Astrocyte (in vitro differentiated cells and primary cell): ENCODE results near the gene IER5L. TPM values are rescaled to one million over a fixed set of nuclear protein-coding genes. Genes with fewer than 3 reads are reported as not detected.

Experiments
- DNase-seq: peaks from one replicate; pipeline ENCODE4 v3.0.0-alpha.2; 2010; ENCODE audit warnings: low read depth
- FAIRE-seq: peaks from 2 replicates; lab custom pipeline; 2011; peaks lifted over from hg19 to GRCh38; lab: Jason Lieb, UNC
- H2AFZ ChIP-seq: 2 replicates; pipeline ENCODE4 v1.6.0; 2012; ENCODE audit warnings: low read depth, low read length, inconsistent platforms
- H3K27ac ChIP-seq: 2 replicates; pipeline ENCODE4 v1.5.1; 2011; ENCODE audit warnings: low read depth, low read length, inconsistent platforms
- H3K27me3 ChIP-seq: 2 replicates; pipeline ENCODE4 v1.6.0; 2011; ENCODE audit warnings: low read length, inconsistent platforms; ENCODE audit not compliant: insufficient read depth
- H3K36me3 ChIP-seq: 2 replicates; pipeline ENCODE4 v1.5.1; 2011; ENCODE audit warnings: low read length, inconsistent platforms; ENCODE audit not compliant: insufficient read depth
- H3K4me1 ChIP-seq: 2 replicates; pipeline ENCODE4 v1.5.1; 2011; ENCODE audit warnings: low read length, inconsistent platforms; ENCODE audit not compliant: insufficient read depth
- H3K4me2 ChIP-seq: 2 replicates; pipeline ENCODE4 v1.6.0; 2012; ENCODE audit warnings: low read length, inconsistent platforms
- H3K4me3 ChIP-seq: 2 replicates; pipeline ENCODE4 v1.5.1; 2011; ENCODE audit warnings: low read depth, mild to moderate bottlenecking, low read length, inconsistent platforms; ENCODE audit not compliant: insufficient read depth
- H3K79me2 ChIP-seq: 2 replicates; pipeline ENCODE4 v1.6.0; 2012; ENCODE audit warnings: mild to moderate bottlenecking, low read length, inconsistent platforms; ENCODE audit not compliant: insufficient read depth
- H3K9ac ChIP-seq: 2 replicates; pipeline ENCODE4 v1.6.0; 2012; ENCODE audit warnings: mild to moderate bottlenecking, low read length, inconsistent platforms
- H3K9me3 ChIP-seq: 2 replicates; pipeline ENCODE4 v1.5.1; 2012; ENCODE audit warnings: low read depth, mild to moderate bottlenecking, low read length, inconsistent platforms; ENCODE audit not compliant: insufficient read depth
- H4K20me1 ChIP-seq: 2 replicates; pipeline ENCODE4 v1.6.0; 2012; ENCODE audit warnings: low read length, inconsistent platforms; ENCODE audit not compliant: insufficient read depth
- H3K27ac Mint-ChIP-seq: one replicate; pipeline ENCODE4 v1.8.0; 2021; ENCODE audit warnings: mild to moderate bottlenecking, mixed read lengths; ENCODE audit not compliant: unreplicated experiment
- H3K27me3 Mint-ChIP-seq: one replicate; pipeline ENCODE4 v1.8.0; 2021; ENCODE audit warnings: low read depth, mixed read lengths; ENCODE audit not compliant: unreplicated experiment
- H3K36me3 Mint-ChIP-seq: one replicate; pipeline ENCODE4 v1.8.0; 2021; ENCODE audit warnings: low read depth, mixed read lengths; ENCODE audit not compliant: unreplicated experiment
- H3K4me1 Mint-ChIP-seq: one replicate; pipeline ENCODE4 v1.8.0; 2021; ENCODE audit warnings: low read depth, mixed read lengths; ENCODE audit not compliant: unreplicated experiment
- H3K4me3 Mint-ChIP-seq: one replicate; pipeline ENCODE4 v1.8.0; 2021; ENCODE audit warnings: mild to moderate bottlenecking, moderate library complexity, mixed read lengths; ENCODE audit not compliant: unreplicated experiment
- H3K9me3 Mint-ChIP-seq: one replicate; pipeline ENCODE4 v1.8.0; 2021; ENCODE audit warnings: mild to moderate bottlenecking, mixed read lengths; ENCODE audit not compliant: unreplicated experiment
- CTCF ChIP-seq: IDR thresholded peaks from 2 replicates; pipeline ENCODE4 v1.5.1; 2011; ENCODE audit warnings: low read depth, mild to moderate bottlenecking, inconsistent platforms, low read length, moderate library complexity; ENCODE audit not compliant: insufficient read depth
- EZH2 ChIP-seq: IDR thresholded peaks from 2 replicates; pipeline ENCODE4 v1.6.1; 2012; ENCODE audit warnings: mild to moderate bottlenecking, low read length, inconsistent platforms; ENCODE audit not compliant: insufficient read depth
- total RNA-seq: library from RNA; stranded (reverse); gene quantifications from 2 replicates; pipeline ENCODE4 v1.2.1, GENCODE V29; 2021

IER5L gene
- total RNA-seq, 1 donor from 2014 or later = 47.0 TPM

DNA sequence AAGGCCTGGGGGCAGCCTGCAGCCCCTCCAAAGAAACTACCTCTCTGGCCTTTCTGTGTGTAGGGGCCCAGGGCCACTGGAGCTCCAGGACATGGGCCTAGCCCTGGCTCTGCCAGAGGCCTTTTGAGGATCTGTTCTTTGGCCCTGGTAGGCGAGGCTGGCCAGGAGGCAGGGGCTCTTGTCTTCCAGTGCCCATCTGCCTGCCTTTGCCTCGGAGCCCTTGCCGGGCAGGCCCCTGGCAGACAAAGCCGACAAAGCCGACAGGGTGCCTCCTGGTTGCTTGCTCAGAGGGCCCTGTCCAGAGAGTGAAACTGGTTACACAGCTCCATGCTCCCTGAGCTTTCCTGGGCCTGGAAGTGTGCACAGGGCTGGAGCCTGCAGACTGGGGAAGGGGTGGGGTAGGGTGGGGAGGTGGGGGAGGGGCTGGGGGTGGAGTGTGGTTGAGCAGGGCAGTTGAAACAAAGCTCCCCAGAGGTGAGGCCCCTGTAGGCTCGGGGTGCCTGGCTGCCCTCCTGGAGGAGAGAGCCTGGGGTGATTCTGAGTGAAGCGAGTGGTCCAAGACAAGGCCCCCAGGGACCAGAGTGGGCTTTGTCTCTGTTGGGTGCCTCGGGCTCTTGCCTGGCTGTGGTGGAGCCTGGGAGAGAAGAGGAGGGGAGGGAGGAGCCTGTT lies 37.5 kb downstream of the IER5L start:
- FAIRE-seq = no peak
- no peak for TF ChIP-seq CTCF
- Histone ChIP-seq H3K9me3 (no peaks in the 10 kb centered on the region), H2AFZ (no peak overlapping the region), H3K27ac (peak overlapping the region; percentile 100), H3K4me2 (peak overlapping the region; percentile 88), H3K36me3 (no peaks in the 10 kb centered on the region), H3K9ac (peak overlapping the region; percentile 97), H4K20me1 (no peaks in the 10 kb centered on the region), H3K27me3 (no peaks in the 10 kb centered on the region), H3K4me3 (peak overlapping the region; percentile 34), H3K79me2 (peaks cover 28% of the 10 kb centered on the region), H3K4me1 (peaks cover 67% of the 10 kb centered on the region)
- no peaks in the 10 kb centered on the region for H3K27me3 Mint-ChIP-seq
- peak; percentile 37 for DNase-seq
- H3K9me3 Mint-ChIP-seq = no peaks in the 10 kb centered on the region
- H3K27ac Mint-ChIP-seq = peak overlapping the region; percentile 99
- peak overlapping the region; percentile 79 for H3K4me3 Mint-ChIP-seq
- peaks cover 53% of the 10 kb centered on the region for H3K4me1 Mint-ChIP-seq
- peaks cover 4% of the 10 kb centered on the region for H3K36me3 Mint-ChIP-seq

DNA sequence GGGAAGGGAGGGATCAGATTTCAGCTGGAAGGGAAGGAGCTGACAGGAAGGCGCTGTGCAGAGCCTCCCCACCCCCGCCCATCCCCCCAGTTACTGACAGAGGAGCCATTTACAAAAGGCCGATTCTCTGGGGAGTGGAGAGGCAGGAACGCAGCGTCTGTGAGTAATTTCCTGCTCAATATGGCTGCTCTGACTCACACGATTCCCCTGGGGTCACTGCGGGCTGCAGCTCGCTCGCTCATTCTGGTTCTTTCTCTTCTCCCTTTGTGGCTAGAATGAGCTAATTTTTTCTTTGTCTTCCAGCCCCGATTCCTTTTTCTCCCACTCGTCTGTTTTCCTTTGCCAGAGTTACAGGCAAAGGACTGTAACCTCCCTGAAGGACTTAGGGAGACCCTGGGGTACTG lies 38.1 kb downstream of the IER5L start:
- H3K9me3 ChIP-seq = no peaks in the 10 kb centered on the region
- H3K4me1 Mint-ChIP-seq = peaks cover 47% of the 10 kb centered on the region
- H3K36me3 Mint-ChIP-seq = peaks cover 4% of the 10 kb centered on the region
- H3K36me3 ChIP-seq = no peaks in the 10 kb centered on the region
- peak overlapping the region; percentile 88 for H3K4me2 ChIP-seq
- H4K20me1 ChIP-seq = no peaks in the 10 kb centered on the region
- H2AFZ ChIP-seq = no peak overlapping the region
- no peaks in the 10 kb centered on the region for H3K27me3 Mint-ChIP-seq
- peak overlapping the region; percentile 53 for H3K4me3 ChIP-seq
- TF ChIP-seq EZH2 = no peak
- TF ChIP-seq CTCF = no peak
- no peaks in the 10 kb centered on the region for H3K9me3 Mint-ChIP-seq
- peak overlapping the region; percentile 72 for H3K4me3 Mint-ChIP-seq
- DNase-seq (peak; percentile 99), FAIRE-seq (peak; percentile 73)
- H3K27ac Mint-ChIP-seq = peak overlapping the region; percentile 99
- H3K79me2 ChIP-seq = peaks cover 25% of the 10 kb centered on the region
- H3K27me3 ChIP-seq = no peaks in the 10 kb centered on the region
- peak overlapping the region; percentile 100 for H3K27ac ChIP-seq
- H3K9ac ChIP-seq = peak overlapping the region; percentile 97
- peaks cover 62% of the 10 kb centered on the region for H3K4me1 ChIP-seq

GRCh38 chr9:129139233-129139992 lies 38.6 kb downstream of the IER5L start:
- Histone ChIP-seq H3K36me3 (peaks cover 3% of the 10 kb centered on the region), H3K27ac (peak overlapping the region; percentile 100), H3K4me3 (peak overlapping the region; percentile 53), H3K27me3 (no peaks in the 10 kb centered on the region), H3K9me3 (no peaks in the 10 kb centered on the region), H3K4me1 (peaks cover 60% of the 10 kb centered on the region), H3K9ac (peak overlapping the region; percentile 97), H4K20me1 (no peaks in the 10 kb centered on the region), H3K4me2 (peak overlapping the region; percentile 88), H3K79me2 (peaks cover 25% of the 10 kb centered on the region), H2AFZ (no peak overlapping the region)
- Mint-ChIP-seq H3K36me3 (peaks cover 7% of the 10 kb centered on the region), H3K27ac (peak overlapping the region; percentile 99), H3K4me1 (peaks cover 47% of the 10 kb centered on the region), H3K9me3 (no peaks in the 10 kb centered on the region), H3K4me3 (peak overlapping the region; percentile 72), H3K27me3 (no peaks in the 10 kb centered on the region)
- TF ChIP-seq CTCF (peak; percentile 90), EZH2 (no peak)
- peak; percentile 67 for DNase-seq
- FAIRE-seq = peak; percentile 98
